ENCODE data around the gene NSDHL. TPM values are rescaled to one million over a fixed set of nuclear protein-coding genes. Genes with fewer than 3 reads are reported as not detected.

NSDHL gene
- total RNA-seq, 1 donor from 2014 or later, result 19.0 TPM

DNA sequence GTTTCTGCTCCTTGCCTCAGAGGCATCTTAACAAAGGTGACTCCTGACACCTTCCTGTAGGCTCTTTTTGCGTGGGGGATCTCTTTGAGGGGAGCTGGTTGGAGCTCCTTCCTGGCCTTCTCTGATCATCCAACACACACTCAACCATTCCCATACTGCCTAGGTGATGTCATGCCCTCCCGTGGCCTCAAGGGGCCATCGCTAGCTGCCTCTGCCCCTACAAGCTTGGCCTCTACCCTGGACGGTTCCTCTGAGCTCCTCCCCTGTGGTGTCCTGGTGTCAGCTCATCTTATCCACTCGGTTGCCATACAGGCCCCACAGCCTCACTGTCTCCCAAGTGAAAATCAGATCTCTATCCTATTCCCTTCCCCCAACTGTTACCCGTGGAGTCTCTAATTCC is 53.3 kb downstream of the NSDHL start:
- ATAC-seq (ENCODE audit: poor library complexity) (no peak), DNase-seq (no peak)
- intact Hi-C loops (cut with DNase I), result no loop called here

DNA sequence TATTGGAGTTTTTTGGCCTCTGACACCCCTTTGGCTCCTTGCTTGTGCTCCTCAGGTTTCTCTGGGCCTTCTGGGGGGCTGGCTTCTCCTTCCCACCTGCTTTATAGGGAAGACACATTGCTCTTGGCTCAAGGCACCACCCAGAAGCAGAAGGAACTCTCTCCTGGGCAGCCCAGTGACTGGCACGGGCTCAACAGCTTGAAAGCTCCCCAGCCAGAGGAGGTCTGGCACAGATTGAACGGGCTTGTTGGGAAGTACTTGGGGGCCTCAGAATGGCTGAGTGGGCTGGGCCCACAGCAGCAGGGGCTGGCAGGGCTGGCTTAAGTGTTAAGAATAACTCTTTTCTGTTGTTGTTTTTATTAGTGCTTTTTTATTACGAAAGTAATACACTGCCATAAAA is 55.9 kb downstream of the NSDHL start:
- intact Hi-C loops (cut with DNase I), result no loop called here
- ATAC-seq (ENCODE audit: poor library complexity), result no peak
- DNase-seq, result no peak

DNA sequence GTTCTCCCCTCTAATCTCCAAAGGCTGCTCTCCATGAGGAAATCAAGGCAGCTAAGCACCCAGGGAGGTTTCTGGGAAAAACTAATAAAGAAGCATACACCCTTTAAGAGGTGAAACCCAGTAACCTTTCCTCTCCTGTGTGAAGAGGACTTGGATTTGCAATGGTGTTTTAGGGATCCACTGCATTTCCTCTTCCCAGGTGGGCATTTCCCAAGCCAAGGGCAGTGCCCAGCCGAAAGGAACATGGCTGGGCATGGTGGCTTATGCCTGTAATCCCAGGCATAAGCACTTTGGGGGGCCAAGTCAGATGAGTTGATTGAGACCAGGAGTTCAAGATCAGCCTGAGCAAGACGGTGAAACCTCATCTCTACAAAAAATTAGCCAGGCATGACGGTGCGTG is 61.6 kb downstream of the NSDHL start:
- intact Hi-C loops (cut with DNase I), result no loop called here
- no peak for ATAC-seq (ENCODE audit: poor library complexity)
- DNase-seq, result no peak

DNA sequence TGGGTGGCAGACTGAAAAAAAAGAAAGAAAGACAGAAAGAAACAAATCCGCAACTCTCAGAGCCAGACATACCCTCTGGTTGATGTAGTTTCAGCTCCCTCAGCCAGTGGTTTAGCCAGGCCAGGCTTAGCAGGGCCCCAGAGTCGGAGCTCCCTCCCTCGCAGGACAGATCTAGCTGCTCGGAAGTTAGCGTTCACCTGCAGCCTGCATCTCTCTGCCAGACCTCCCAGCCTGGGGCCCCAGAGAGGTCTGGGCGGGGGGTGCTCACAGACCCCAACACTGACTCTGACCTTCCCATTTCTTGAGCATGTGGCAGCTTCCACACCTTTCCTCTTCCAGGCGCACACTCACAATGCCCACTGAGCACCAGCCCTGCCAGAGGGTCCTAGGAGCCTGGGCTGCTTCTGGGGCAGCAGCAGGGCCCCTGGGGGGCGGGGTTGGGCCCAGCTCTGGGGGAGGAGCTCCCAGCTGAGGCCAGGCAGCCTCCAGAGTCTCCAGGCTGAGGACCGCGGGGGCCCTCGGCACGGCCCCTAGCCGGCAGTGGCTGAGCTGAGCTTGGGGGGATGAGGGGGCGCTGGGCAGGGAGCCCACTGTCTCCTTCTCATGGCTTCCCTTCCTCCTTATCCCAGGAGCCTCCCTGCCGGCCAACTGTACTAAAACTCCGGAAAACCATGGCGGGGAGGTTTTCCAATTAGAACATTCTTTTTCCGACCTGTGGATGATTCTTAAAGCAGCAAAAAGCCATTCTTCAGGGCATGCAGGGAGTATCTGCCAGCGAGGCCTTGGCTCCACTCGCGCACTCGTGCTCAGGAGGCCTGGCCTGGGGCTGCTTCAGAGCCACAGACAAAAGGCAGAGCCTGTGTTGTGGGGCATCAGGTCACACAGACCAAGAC is 62.4 kb downstream of the NSDHL start:
- DNase-seq (no peak), ATAC-seq (ENCODE audit: poor library complexity) (no peak)
- intact Hi-C loops (cut with DNase I), result no loop called here

DNA sequence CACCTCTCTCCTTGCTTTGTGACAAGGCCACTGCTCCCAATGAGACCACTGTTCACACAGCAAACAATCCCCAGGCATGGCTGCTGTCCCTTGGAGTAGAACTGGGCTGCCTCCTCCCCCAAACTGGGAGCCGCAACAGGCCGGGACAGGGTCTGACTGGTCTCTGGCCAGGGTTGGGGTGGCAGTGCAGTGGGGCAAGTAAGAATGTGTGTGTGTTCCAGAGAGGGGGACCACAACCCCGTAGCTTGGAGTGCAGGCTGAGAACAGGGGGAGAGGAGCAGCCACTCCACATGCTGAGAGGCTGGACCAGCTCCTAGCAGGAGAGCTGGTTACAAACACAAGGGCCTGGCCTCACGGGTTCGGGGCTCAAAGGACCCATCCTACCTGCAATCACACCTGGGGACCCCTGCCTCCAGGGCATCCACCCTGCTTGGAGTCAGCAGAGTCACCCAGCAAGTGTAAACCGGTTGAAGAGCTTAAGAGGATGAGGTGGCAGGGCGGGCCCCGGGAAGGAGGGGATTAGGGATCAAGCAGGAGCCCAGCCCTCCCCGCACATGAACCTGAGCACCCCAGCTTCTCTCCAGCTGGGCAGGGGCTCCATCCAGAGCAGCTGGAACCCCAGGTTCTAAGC is 63.2 kb downstream of the NSDHL start:
- intact Hi-C loops (cut with DNase I), result no loop called here
- ATAC-seq (ENCODE audit: poor library complexity), result no peak
- no peak for DNase-seq

DNA sequence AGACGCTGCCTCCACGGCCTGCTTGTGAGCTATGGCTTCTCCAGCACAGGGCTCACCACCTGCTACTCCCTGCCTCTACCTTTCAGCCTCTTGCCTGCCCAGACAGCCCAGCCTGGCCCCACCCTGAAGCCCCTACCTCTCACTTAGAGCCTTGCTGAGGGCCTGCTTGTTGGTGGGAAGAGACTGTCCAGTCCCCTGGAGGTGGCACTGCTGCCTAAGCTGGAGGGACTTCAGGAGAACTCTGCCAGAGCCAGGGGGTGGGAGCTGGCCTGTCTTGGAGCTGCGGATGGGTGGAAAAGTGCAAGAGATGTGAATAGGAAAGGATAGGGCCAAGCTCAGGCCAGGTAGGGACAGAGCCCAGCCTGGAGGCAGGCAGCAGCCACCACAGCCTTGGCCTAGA is 64.3 kb downstream of the NSDHL start:
- DNase-seq (no peak), ATAC-seq (ENCODE audit: poor library complexity) (no peak)
- intact Hi-C loops (cut with DNase I), result no loop called here

DNA sequence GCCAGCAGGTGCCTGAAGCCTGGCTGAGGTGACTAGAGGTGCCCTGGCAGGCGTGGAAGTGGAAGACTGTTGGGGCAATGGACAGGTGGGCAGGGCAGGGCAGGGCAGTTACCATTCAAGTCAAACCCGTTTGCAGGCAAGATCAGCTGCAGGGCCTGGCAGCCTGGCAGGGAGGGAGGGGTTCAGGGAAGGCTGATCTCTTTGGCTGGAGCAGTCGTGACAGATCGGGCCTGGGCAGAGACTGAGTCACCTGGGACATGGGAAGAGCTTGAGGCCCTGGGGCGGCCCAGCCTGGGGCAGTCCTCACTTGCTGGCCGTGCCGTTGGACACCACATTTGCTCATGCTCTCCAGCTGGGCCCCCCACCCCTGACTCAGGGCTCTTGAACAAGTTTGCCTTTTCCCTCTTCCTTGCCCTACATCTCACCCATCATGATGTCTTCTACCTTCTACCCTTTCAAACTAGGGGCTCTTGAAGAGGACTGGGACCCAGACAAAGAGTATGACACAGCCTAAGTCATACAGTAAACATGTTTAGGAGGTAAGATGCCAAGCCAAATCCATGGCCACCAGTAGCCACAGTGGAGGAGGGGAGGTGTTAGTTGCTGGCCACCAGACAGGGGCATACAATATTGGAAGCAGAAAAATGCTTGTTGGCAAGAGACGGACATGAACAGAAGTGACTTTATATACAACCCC is 65.0 kb downstream of the NSDHL start:
- no peak for ATAC-seq (ENCODE audit: poor library complexity)
- intact Hi-C loops (cut with DNase I), result no loop called here
- DNase-seq, result no peak

DNA sequence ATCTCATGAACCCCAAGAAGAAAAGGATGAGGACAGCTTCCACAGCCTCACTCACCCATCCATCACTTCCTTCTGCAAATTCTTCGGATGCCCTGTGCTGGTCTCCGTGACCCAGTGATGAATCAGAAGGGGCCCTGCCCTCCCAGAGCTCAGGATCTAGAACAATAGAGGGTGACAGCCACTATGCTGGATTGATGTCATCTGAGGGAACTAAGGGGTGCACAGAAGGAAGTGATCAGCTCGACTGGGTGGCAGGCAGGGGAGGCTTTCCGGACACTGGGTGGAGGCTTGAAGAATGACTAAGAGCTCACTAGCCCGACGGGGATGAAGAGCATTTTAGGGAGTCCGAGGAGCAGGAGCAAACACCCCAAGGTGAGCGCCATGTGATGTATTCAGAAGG is 65.6 kb downstream of the NSDHL start:
- ATAC-seq (ENCODE audit: poor library complexity), result no peak
- DNase-seq, result no peak
- intact Hi-C loops (cut with DNase I), result no loop called here

DNA sequence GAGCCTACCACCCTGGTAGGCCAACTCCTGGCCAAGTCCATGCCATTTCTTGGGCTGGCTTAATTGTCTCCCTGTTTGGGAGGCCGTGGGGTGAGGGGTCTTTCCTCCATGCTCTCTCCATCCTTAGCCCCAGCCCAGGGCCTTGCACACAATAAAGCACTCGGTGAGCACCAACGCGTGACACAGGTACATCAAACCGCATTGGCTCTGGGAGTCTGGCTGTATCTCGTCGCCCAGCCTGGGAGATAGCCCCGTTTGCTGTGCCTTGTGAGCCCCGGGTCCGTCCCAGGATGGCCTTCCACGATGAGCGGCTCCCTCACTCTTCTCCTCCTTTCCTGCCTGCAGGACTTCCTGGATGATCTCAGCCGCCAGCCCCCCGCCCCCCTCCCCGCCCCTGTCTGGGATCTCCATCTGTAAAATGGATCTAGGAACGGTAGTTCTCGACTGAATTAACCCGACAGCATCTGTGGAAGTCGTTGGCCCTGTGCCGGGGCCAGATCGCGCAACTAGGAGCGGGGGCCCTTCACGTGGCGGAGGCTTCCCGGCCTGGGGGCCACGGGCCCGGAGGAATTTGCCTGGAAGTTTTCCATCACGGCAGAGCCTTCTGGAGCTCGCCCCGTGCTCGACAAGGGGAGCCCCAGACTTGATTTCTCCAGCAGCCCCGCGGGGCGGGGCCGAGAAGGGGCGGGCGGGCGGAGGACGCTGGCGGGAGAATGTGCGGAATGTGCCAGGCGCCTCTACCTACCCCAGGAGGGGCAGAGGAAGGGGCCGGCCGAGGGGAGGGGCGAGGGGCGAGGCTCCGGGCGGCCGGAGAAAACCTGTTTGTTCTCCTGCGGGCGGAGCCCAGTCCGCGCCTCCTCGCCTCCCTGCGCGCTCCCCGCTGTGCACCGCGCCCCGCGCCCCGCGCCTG is 66.6 kb downstream of the NSDHL start, which contains the start of gene ZNF185:
ZNF185 (plus strand) TSS at position 846 of the 910 bp plus-strand sequence. CDS start 16,423 bp downstream, outside the sequence.
- no peak for ATAC-seq (ENCODE audit: poor library complexity)
- no peak for DNase-seq
- intact Hi-C loops (cut with DNase I), result no loop called here

DNA sequence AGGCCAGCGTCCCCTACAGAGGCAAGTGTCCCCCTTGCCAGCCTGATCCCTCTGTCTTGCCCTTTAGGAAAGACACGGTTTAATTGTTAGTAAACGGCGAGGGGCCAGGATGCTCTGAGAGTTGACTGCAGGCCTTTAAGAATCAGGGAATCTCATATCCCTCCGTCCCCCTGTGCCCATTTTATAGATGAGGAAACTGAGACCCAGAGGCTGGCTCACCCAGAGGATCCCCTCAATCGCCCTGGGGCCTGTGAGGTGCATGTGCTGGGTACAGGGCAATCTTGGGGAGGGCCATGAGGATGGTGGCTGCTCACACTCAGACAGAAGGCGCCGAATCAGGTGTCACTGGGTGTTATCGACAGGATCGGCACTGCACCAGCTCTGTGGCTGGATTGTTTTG is 67.6 kb downstream of the NSDHL start:
- intact Hi-C loops (cut with DNase I), result no loop called here
- DNase-seq, result no peak

DNA sequence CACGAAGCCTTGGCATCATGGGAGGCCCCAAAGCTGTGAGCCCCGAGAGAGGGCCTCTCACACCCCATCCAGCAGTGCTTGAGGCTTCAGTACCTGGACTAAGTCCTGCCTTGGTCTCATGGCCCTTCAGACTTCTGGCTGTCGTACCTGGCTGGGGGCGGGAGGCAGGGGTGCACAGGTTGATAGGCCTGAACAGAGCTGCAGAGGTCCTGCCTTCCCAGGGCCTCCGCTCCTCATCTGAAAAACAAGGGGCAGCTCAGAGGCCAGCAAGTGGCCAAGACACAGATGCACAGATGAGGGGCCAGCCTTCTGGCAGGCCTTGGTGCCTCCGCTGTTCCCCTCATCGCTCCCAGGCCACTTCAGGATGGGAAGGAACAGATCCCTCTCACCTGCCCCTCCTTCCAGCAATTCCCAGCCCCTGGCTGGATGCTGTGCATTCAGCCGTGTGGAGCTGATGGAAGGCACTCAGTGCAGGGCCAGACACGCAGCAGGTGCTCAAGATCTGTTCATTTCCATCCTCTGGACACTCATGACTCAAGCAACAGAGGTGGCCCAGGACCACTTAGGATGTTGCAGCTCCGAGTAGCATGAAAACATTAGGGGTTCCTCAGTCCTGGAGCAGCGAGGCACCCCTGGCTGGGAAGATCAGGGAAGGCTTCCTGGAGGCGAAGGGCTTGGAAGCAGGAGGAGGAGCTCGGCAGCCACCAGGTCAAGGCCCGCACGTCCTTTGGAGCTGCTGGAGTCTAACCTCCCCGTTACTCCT is 68.4 kb downstream of the NSDHL start:
- intact Hi-C loops (cut with DNase I), result no loop called here
- ATAC-seq (ENCODE audit: poor library complexity), result no peak
- no peak for DNase-seq

More for the DNA sequence above, 67.6 kb downstream of the NSDHL start:
- no peak for ATAC-seq (ENCODE audit: poor library complexity)

DNA sequence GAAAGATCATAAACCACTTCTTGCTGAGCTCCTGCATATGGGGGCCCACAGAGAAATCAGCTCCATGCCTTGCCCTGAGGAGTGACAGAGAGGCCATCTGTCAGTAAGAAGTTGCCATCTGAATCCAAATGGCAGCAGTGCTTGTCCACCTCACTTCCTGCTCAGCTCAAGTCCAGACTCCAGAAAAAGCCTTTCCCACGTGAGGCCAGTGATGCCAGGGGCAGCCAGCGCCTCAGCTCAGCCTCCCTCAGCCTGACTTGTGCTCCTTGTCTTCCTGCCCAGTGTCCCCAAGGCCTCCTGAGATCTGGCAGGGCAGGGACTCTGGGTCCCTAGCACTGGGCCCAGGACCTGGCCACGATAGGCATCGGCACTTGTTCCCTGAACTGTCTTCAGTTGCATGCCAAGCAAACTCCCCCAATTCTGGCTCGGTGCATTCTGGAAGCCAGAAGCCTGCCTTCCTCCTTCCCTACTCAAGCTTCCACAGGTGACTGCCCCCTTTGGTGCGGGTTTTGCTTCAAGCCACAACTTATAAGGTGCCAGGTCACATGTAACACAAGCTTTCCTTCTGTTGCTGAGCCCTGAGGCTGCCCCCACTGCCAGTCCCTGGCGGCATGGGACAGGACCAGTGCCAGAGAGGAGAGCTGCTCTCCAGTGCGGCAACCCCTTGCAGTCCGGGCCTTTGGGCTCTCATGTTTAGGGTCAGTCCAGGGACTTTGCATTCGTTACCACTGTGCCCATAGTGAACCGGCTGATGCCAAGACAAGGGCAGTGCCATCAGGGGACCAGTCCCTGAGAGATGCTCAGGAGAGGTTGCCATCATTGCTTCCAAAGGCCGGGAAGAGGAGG is 69.2 kb downstream of the NSDHL start:
- no peak for ATAC-seq (ENCODE audit: poor library complexity)

DNA sequence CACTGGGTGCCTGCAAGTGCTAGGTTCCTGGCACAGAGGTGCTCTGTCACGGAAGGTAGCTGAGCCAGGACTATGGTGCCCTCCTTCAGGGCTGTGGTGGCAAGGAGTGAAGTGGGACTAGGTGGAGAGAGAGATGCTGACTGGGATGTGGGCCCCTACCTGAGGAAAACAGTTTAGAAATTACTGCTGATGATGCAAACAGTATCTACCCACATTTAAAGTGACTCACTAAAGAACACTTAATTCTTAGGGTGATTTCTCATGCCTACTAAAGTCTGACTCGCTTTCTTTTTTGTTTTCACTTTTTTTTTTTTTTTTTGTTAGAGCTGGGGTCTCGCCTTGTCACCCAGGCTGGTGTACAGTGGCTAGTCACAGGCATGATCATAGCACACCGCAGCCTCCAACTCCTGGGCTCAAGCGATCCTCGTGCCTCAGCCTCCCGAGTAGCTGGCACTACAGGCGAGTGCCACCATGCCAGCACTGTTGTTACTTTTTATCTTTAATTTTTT is 70.1 kb downstream of the NSDHL start:
- intact Hi-C loops (cut with DNase I), result no loop called here
- ATAC-seq (ENCODE audit: poor library complexity) (no peak), DNase-seq (no peak)

More for the DNA sequence above, 69.2 kb downstream of the NSDHL start:
- no peak for DNase-seq
- intact Hi-C loops (cut with DNase I), result no loop called here

DNA sequence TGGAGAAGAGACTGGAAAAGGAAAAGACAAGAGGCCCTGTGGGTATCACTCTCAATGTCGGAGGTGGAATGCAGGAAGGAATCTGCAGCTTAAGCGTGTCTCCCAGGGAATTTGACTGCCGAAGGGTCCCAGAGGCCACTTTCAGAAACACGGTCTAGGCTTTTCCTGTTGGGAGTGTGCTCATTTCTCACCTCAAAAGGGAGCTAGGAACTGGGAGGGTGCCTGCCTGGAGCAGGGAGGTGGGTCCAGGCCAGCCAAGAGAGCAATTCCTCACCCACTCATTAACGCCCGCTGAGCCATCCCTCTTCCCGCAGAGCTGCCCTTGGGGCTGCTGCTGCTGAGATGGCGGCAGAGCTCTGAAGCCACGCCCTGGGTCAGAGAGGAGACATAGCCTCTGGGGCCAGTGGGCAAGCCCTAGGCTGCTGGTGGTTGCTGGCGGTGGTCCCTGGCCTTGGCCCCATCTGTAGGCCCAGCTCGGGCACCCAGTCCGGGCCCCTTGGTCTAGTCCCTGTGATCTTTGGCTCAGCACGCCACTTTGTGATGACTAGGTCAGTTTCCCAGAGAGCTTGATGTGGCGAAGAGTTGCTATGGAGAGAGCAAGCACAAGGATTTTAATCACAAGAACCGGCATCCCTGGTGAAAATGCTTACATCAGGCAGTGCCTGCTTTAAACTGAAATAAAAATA is 71.1 kb downstream of the NSDHL start:
- DNase-seq (no peak), ATAC-seq (ENCODE audit: poor library complexity) (no peak)
- intact Hi-C loops (cut with DNase I), result no loop called here

DNA sequence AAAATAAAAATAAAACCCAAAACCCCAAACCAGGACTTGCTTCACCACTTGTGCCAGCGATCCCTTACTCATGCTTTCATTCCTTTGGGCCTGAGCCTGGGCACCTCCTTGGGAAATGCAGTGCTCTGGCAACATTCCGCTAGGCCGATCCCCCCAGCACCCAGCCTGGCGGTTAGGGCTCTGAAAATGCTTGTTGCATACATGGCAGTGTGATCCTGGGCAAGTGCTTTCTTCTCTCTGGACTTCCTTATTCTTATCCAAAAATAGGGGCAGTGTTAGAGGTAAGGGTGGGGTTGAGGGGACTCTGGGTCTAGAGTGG is 71.6 kb downstream of the NSDHL start:
- DNase-seq (no peak), ATAC-seq (ENCODE audit: poor library complexity) (no peak)
- intact Hi-C loops (cut with DNase I), result no loop called here

DNA sequence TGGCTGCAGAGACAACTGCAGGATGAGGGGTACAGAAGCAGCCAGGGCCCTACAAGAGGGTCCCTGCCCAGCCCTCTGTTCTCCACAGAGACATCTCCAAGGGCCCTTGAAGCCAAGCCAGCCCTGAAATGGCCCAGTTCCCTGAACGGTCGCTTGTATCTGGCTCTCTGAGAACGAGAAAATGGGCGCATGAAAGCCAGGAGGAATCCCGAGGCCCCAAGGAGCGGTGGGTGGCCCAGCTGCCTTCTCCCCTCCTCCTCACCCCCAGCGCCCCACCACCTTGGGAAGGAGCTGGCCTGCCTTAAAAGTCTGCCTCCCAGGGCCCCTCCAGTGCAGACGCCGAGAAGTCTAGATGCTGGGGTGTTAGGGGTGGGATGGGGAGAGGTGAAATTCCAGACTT is 72.7 kb downstream of the NSDHL start:
- DNase-seq, result no peak
- intact Hi-C loops (cut with DNase I), result no loop called here
- ATAC-seq (ENCODE audit: poor library complexity), result no peak

Data from Right ventricle myocardium superior (tissue), 1 donor.